HTERT RPE-1 (cell line): ENCODE data around the gene TIMM50.
"Not testable (repeated sequence)": the region's sequence is repeated elsewhere in the genome, so short reads cannot be mapped to it uniquely, and the experiment has no call there.

Experiments
- in situ Hi-C: fragments of 300-500 bp; cut with MboI; formaldehyde crosslinking; loops from 4 replicates; pipeline ENCODE4 v1.14.3; 2020; ENCODE audit warnings: low sequenced_read_pairs

TIMM50 gene

DNA sequence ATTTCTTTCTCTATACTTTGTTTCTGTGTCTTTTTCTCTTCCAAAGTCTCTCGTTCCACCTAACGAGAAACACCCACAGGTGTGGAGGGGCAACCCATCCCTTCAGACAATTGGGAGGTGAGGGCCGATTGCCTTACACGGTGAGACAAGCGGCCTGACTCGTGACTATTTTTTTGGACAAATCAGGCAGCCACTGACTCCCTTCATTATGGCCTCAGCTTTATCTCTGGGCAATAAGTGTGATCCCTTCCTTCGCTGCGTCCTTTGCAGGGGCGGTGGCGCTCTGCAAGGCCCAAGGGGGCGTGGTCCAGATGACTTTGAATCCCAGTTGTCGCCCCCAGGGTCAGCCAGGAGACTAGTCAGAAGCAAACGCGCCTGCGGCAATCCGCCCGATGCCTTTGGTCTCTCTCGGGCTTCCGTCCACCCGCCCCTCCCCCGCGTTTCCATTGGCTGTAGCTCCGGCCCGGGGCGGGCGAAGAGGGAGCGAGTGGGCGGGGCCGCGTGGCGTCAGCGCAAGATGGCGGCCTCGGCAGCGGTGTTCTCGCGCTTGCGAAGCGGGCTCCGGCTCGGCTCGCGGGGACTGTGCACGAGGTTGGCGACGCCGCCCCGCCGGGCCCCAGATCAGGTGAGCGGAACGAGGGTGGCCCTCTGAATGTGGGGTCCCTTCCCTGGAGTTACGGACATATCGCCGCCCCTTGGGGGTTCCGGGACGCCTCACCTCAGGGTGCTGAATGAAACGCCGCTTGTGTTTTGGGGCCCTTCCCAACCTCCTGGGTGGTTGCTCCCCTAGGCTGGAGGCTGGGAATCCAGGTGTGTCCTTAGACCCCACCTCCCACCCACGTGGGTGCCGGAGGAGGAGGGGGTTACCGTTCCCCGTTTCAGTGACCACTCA is at the start of gene TIMM50:
TSS of gene TIMM50 (plus strand) at position 502 of the 892 bp plus-strand sequence. CDS start at position 518, 16 bp downstream.
- in situ Hi-C loops: no loop called here

- in situ Hi-C loops: no loop called here
Observed at GRCh38 chr19:39432677-39433025, 48.0 kb upstream of the TIMM50 start.

DNA sequence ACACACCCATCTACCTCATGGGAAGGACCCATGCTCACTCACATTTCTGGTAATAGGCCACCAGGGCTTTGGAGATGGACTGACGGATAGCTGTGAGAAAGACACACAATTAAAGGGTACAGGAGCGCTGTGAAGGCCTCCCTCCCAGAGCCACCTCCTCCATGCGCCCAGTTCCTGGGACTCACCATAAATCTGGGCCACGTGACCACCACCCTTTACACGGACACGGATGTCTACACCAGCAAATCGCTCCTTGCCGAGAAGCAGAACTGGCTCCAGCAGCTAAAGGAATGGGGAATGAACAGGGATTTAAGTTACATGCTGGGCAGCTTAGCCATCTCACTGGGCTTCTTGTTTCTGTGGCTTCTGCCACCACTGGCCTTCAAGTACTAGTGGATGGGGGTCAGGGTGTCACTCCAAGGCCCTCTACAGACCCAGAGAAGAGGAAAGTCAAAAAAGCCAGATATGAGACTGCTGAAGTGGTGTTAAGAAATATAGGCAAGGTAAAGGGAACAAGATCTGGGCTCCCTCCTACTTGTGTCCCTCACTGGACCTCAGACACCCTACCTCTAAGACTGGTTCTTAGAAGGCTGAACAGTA is 47.1 kb upstream of the TIMM50 start:
- in situ Hi-C loops: no loop called here

DNA sequence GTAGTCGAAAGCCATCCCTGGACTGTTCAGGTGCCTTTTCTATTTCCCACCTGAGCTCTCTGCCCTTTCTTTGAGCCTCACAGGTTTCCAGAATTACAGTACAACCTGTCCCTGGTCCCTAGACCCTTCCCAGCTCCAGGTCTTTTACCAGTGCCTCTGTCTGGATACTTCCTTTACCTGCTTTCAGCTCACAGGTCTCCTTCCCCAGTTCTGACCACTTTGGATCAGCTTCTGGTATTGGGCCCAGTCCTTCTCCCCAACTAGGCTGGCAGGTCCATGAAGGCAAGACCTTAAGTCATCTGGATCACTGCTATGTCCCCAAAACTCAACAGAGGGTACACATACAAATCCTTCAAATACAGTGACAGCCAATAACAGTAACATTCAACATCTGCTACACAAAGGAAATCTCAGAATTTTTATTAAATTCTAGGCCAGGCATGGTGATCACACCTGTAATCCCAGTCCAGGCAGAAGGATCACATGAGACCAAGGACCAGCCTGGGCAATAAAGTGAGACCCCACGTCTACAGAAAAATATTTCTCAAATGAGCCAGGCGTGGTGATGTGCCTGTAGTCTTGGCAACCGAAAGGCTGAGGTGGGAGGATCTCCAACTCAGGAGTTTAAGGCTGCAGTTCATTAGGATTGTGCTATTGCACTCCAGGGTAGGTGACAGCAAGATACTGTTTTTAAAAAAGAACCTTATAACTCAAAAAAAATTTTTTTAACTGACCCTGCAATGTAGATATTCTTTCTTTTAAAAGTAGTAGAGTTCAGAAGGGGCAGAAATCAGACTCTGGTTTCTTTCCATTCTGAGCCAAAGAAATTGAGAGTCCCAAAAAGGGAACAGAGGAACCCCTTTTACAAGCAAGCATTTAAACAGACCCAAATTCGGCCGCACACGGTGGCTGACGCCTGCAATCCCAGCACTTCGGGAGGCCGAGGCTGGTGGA is 46.2 kb upstream of the TIMM50 start:
- in situ Hi-C loops: no loop called here

DNA sequence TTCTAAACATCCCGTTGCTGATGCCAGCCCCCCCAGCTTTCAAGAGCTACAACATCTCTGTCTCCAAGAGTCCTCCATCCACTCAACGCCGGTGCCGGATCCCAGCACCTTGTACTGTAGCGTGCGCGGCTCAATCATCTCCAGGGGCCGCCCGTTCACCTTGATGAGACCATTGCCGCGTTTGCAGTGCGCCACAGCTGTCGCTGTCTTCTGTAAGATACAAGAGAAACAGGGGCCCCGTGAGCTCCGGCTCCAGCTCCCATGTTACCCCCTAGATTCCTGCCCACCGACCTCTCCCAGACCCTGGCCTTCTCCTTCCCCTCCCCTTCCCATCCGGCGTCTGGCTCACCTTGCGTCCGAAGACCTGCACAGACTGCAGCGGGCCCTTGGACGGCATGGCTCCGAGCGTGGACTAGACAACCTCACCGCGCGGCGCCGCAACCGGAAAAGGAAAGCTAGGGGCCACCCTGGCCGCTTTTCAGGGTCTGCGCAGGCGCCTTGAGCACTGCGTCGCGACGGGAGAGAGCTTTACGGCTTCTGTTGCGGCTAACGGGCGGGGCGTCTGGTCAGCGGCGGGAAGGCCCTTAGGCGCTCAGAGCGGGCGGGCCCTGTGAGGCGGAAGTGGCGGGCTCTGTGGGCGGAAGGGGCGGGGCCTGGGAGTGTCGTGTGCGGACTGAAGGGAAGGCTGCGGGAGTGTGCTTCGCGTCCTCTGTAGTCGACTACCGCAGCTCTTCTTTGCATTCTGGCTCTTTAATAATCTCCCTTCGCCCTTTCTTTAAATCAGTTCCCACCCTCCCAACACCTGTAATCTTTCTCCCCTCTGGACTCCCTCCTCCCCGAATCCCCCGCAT is 44.9 kb upstream of the TIMM50 start, which contains the start of gene RPS16:
TSS of gene RPS16 (minus strand) at position 451 of the 851 bp plus-strand sequence. CDS start at position 397, 54 bp downstream.
- in situ Hi-C loops: no loop called here

GRCh38 chr19:39436350-39436716 is 44.3 kb upstream of the TIMM50 start:
- in situ Hi-C loops: no loop called here

DNA sequence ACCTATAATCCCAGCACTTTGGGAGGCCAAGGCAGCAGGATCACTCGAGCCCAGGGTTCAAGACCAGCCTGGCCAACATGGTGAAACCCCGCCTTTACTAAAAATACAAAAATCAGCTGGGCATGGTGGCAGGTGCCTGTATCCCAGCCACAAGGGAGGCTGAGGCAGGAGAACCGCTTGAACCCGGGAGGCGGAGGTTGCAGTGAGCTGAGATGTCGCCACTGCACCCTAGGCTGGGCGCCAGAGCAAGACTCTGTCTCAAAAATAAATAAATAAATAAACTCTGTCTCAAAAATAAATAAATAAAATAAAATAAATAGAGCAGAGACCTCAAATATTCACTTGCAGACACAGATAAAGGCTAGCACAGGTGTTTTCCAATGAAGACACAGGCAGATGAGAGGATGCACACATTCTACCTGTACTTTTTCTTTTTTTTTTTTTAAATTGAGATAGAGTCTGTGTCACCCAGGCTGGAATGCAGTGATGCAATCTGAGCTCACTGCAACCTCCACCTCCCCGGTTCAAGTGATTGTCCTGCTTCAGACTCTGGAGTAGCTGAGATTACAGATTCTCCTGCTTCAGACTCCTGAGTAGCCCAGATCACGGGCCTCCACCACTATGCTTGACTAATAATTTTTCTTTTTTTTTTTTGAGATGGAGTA is 42.2 kb upstream of the TIMM50 start:
- in situ Hi-C loops: no loop called here

- in situ Hi-C loops: no loop called here
Observed at GRCh38 chr19:39444598-39445195, 35.9 kb upstream of the TIMM50 start.

DNA sequence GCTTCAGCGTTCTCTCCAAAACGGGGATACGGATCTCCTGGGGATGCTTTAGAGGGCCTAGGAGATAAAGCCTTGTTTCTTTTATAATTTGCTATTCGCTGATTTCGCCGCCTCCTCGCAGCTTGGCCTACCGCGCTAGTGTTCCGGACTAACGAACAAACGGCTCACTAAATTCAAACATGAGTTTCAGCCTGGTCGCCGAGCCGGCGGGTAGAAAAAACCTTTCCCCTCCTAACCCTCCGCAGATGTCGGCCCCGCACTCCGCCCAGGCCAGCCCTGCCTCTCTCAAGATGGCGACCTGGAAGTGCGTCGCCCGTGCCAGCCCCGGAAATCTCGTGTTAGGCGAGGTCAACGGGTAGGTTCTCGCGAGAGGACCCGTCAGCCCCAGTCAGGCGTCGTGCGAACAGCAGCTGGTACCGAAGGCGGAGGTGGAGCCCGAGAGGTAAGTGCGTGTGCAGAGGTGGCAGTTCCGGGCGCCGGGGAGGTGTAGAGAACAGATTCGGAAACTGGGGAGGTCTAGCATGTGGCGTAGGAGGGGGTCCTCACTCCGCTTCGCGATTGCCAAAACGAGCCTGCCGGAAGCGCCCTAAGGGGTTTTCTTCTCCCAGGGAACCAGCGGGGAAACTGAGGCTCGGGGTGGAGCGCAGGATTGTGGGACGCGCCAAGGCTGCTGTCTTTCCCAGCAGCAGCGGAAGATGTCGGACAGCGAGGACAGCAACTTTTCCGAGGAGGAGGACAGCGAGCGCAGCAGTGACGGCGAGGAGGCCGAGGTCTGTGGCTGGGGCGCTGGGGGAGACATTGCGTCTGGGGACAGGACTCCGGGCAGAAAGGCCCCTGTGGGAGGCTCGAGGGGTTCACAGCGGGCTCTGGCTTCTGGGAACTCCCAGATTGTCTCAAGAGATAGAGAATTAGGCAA is 35.2 kb upstream of the TIMM50 start, which contains the start of gene SUPT5H:
TSS of gene SUPT5H (plus strand) at position 387 of the 916 bp plus-strand sequence. CDS start at position 696, 309 bp downstream.
- in situ Hi-C loops: no loop called here

GRCh38 chr19:39446365-39447084 is 34.1 kb upstream of the TIMM50 start:
- in situ Hi-C loops: no loop called here

- in situ Hi-C loops: no loop called here
Observed at GRCh38 chr19:39448271-39448670, 32.4 kb upstream of the TIMM50 start.

DNA sequence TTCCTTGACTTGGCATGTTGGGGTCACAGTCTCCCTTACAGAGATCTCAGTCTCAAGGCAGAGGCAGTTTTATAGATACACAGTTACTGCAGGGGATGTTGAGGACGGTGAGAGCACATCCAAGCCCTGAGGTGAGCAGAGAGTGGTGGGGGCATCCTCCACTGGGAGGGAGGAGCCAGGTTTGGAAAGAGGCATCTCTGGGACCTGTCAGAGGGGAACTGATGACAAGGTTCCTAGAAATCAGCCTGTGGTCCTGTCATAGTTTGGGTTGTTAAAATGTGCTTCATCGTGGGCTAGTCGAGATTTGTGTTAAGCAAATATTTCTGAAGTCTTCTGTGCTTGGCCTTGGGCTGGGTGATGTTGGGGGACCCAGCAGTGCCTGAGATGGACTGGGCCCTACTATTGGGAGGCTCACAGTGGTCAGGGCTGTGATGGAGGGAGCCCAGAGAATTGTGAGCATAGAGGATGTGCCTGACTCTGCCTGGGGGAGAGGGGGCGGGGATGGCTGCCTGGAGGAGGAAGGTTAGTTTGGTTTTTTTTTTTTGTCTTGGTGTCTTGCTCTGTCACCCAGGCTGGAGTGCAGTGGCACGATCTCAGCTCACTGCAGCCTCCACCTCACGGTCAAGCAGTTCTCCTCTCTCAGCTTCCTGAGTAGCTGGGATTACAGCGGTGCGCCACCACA is 31.4 kb upstream of the TIMM50 start:
- in situ Hi-C loops: no loop called here

DNA sequence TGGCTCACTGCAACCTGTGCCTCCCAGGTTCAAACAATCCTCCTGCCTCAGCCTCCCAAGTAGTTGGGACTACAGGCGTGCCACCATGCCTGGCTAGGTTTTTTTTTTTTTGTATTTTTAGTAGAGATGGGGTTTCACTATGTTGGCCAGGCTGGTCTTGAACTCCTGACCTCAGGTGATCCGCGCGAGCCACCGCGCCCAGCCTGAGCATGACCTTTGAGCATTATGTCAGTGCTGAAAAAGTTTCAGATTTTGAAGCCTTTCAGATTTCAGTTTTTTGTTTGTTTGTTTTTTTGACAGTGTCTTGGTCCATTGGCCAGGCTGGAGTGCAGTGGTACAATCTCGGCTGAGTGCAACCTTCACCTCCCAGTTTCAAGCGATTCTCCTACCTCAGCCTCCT is 29.4 kb upstream of the TIMM50 start:
- in situ Hi-C loops: not testable (repeated sequence)

DNA sequence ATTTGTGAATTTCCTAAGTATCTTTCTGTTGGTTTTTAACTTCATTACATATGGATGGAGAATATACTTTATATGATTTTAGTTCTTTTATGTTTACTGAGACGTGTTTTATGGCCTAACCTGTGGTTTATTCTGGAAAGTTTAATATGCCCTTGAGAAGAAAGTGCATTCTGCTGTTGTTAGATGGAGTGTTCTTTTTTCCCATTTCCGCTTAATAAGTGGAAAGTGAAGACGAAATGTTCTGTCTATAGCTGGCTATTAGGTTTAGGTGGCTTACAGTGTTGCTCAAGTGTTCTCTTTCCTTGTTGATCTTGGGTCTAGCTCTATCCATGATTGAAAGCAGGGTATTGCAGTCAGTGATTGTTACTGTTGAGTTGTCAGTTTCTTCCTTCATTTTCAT is 17.2 kb upstream of the TIMM50 start:
- in situ Hi-C loops: no loop called here

- in situ Hi-C loops: no loop called here
Observed at GRCh38 chr19:39465956-39466747, 14.5 kb upstream of the TIMM50 start.

DNA sequence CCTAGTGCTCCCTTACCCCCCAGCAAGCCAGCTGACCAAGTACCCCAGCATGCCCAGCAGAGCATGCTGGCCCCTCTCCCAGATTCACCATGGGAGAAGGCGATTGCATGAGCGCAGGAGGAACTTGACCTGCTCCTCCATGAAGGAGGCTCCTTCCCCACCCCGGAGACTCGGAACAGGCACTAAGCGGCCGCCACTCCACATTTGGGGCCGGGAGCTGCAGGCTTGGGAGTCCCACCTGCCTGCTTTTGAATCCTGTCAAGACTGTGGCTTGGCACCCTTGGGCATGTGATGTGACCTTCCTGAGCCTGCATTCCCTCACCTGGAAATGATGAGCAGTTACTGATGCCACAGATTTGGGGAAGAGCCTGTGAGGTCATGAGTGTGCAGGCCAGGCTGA is 12.7 kb upstream of the TIMM50 start:
- in situ Hi-C loops: no loop called here
